HG02588 (cell line): Measurements from ENCODE around the gene SMAD7.

ENCODE experiments used
- ATAC-seq: cut with Tn5 transposase; IDR thresholded peaks from one replicate; pipeline ENCODE4 v1.9.1; 2021; ENCODE audit warnings: mild to moderate bottlenecking, moderate library complexity; ENCODE audit not compliant: unreplicated experiment

SMAD7 gene

DNA sequence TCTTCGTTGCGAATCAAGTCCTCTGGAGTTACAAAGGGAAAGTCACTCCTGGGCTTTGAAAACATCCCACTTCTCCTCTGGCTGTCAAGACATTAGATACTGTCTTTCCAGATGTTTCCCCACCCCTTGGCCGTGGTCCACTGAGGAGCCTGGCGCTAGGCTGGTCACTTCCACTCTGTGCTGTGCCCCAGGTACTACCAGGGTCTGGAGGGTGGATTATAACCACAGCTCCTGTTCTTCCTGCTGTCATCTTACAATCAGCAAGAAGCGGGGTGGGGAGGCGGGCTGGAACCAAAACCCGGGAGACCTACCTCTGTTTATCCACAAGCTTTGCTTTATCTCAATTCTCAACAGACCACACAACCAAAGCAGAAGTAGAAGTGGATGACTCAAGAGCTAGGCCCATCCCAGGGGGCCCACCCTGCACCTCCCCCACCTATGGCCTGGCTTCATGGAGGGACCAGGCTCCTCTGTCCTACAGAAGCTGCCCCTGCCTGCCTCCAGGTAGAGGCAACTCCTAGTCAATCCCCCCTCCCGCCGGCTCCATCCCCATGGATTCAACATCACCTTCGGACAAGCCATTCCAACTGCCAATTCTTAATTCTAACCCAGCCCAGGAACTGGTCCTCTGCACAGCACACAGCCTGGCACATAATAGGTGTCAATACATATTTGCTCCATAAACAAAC, 17.8 kb downstream of the SMAD7 start:
- ATAC-seq, result no peak

- no peak for ATAC-seq
These were observed 18.3 kb downstream of the SMAD7 start for GRCh38 chr18:48932462-48932818.

DNA sequence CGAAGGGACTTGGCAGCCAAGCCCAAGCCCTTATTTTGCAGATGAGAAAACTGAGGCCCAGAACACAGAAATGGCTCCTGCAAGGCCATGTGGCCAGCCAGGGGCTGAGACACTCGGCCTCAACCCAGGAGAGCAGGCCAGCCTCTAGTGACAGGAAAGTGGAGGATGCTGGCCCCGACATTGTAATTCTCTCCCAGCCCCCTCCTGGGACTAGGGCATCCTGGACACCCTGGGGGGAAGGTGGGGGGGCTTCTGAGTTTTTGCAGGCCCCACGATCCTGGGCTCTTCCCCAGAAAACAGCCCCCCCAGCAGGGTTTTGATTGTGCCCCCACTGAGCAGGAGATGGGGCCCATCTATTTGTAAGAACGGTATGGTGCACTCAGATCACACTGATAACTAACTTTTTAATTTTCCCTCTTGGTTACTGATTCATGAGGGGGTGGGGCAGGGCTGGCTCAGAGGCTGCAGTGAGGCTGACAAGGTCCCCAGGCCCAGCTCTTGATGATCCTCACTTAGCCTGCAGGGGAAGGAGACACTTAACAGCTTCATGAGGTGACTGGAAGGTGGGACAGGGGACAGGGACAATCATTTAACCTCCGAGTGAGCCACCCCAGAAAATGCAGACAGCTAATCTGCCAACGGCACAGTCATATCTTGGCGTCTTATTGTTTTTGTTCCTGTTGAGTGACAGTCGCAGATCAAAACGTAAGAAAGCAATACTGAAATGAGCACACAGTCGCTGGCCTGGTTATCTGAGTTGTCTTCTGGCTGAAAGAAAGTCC, 18.9 kb downstream of the SMAD7 start:
- no peak for ATAC-seq

- no peak for ATAC-seq
These were observed 19.8 kb downstream of the SMAD7 start for GRCh38 chr18:48930926-48931325.

GRCh38 chr18:48929941-48930713, 20.6 kb downstream of the SMAD7 start:
- no peak for ATAC-seq

DNA sequence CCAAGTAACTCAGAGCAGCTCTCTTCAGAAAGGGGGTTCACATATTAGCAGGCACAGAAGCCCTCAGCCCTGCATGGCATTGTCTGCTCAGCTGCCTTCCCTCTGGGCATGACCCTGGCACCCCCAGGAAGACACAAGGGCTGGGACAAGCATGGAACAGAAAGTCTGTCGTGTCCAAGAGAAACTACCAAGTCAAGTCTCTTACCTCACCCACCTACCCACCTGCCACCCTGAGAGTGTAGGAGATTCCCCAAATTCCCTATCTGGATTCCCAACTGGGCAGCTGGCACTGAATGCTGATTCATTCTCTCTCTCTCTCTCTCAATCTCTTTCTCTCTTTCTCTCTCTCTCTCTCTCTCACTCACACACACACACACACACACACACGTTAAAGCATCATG, 21.6 kb downstream of the SMAD7 start:
- no peak for ATAC-seq

GRCh38 chr18:48928787-48929186, 22.0 kb downstream of the SMAD7 start:
- ATAC-seq, result peak; percentile 87

DNA sequence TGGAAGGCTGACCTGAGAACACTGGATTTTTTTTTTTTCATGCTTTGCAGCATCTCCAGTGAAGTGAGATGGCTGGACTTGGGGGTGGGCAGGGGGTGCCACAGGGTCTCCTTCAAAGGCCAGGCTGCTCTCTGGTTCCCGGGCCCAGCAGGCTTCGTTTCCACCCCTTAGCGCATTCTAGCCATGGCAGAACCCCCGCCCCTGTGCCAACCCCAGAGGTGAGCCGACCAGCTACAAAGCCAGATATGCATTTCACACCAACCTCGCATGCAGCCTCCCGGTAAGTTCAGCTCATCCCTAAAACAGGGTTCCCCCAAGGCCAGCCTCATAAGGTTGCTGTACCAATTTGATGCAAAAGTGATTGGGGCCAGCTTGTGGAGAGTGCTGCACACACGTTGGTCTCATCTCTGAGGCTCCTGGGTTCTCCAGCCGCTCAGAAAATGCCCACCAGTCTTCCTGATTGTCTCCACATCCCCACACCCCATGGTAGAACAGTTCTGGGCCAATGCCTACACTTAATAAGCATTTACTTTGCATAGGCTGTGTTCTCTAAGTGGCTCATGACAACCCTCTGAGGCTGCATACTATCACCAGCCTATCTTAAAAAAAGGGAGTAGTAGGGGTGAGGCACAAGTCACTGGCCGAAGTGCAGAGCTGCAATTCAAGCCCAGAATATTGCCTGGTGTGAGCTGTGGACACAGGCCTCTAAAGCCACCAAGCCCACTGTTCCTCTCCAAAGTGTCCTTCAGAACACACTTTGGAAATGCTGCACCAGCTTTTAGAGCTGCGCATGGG, 23.3 kb downstream of the SMAD7 start:
- no peak for ATAC-seq

- ATAC-seq, result no peak
These were observed 24.3 kb downstream of the SMAD7 start for GRCh38 chr18:48926420-48926857.

DNA sequence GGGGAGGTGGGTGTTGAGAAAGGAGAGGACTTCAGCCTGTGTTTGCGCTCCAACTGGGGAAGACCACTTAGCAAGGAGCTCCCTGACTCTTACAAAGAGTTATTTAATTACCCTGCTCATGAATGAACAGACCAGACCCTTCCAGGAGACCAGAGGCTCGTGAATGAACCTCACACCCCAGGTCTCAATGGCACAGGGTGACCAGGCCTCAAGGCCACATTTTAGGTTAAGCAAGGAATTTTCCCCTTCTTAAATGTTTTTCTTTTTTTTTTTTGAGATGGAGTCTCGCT, 25.3 kb downstream of the SMAD7 start:
- ATAC-seq, result no peak

DNA sequence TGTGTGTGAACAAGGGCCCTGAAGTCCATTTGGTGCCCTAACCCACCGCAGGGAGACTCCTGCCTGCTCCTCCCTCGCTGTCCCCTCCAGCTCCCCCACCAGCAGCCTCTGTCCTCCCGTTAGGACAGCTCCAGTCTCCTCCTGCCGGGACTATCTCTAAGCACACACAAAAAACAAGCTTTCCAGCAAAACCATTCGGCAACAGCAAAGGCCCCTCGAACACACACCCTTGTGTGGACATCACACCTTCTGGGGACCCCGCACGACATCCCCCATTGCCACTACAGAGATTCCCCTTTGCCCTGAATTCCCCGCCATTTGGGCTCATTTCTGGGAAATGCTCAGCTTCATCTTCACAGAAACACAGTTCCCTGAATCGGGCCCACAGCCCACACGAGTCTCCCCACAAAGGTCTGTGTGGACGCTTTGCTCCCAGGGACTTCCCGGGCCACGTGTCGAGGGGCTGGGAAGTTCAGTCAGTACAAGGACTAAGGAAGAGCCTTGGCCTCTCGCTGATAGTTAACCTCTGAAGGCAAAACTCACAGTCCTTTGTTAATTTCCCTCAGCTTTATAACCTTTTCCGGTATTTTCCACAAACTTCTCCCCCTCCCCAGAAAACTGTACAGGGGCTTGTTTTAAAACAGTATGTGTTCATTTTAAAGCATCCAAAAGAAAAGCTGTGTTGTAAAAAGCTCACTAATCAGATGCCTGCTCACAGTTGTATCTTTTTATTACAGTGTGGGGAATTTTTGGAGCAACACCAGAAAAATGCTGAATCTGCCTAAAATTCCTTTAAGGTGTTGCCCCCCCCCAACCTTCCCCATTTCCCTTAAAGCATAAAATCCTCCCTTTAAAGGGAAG, 25.9 kb downstream of the SMAD7 start:
- no peak for ATAC-seq

- no peak for ATAC-seq
These were observed 26.8 kb downstream of the SMAD7 start for GRCh38 chr18:48923746-48924629.

GRCh38 chr18:48922801-48923730, 27.7 kb downstream of the SMAD7 start:
- ATAC-seq, result no peak

GRCh38 chr18:48922226-48922800, 28.5 kb downstream of the SMAD7 start:
- no peak for ATAC-seq

- no peak for ATAC-seq
These were observed 29.2 kb downstream of the SMAD7 start for GRCh38 chr18:48921305-48922225.

DNA sequence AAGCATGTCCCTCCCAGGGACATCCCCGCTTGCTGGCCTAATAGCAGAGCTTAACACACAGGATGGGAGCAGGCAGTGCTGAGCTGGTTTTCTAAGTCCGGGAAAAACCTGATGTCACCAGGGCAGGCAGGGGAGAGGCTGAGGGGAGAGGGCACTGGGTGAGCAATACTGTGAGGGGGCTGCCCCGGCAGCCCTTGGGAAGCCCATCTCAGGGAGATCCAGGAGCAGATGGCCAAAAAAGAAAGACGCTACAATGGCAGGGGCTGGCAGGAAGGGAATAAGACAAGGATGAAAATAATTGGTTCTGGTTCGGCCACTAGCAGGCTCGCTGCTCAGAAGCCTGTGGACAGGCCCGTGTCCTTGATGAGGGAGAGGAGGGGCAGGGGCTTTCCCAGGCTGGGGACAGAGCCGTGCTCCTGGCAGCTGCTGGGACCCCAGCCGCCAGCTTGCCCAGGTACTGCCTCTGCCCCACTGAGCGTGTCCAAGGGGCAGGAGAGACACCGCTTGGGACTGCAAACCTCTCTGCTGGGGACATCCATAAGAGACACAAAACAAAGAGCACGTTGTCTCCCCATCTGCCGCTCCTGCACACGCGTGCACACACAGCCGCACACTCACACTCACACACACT, 30.2 kb downstream of the SMAD7 start:
- ATAC-seq, result no peak
